HFFc6 (cell line): ENCODE measurements around the gene PDE4D. TPM values are rescaled to one million over a fixed set of nuclear protein-coding genes. Genes with fewer than 3 reads are reported as not detected.

Experiments
- DNase-seq: peaks from one replicate; pipeline ENCODE4 v3.0.0-alpha.2; 2018
- H3K27ac Mint-ChIP-seq: 2 replicates; pipeline ENCODE4 v1.8.0; 2020; ENCODE audit warnings: mild to moderate bottlenecking, mixed read lengths
- H3K27me3 Mint-ChIP-seq: 2 replicates; pipeline ENCODE4 v1.8.0; 2021; ENCODE audit warnings: mild to moderate bottlenecking, moderate library complexity, mixed read lengths; ENCODE audit not compliant: insufficient read depth
- H3K36me3 Mint-ChIP-seq: 2 replicates; pipeline ENCODE4 v1.8.0; 2021; ENCODE audit warnings: low read depth, mixed read lengths
- H3K4me1 Mint-ChIP-seq: 2 replicates; pipeline ENCODE4 v1.8.0; 2020; ENCODE audit warnings: low read depth, mixed read lengths
- H3K4me3 Mint-ChIP-seq: 2 replicates; pipeline ENCODE4 v1.8.0; 2020; ENCODE audit warnings: mild to moderate bottlenecking, moderate library complexity, mixed read lengths
- H3K9me3 Mint-ChIP-seq: 2 replicates; pipeline ENCODE4 v1.8.0; 2020; ENCODE audit warnings: mild to moderate bottlenecking, mixed read lengths
- CTCF ChIP-seq: fragments of 200-600 bp; sonication (generic); IDR thresholded peaks from 2 replicates; pipeline ENCODE4 v1.5.0; 2021; ENCODE audit warnings: antibody characterized with exemption, mild to moderate bottlenecking
- total RNA-seq, 6 experiments: library from RNA; stranded (reverse); fragmentation: NEBNext Ultra II Directional; extraction: Animal tissue kit (Norgen Biotek cat#: 25700); gene quantifications; 2 replicates in 1 of 6; 3 replicates in 5 of 6; pipeline ENCODE4 v1.2.3, GENCODE V29; 2021

PDE4D gene
- total RNA-seq, 6 experiments from 2014 or later, result 1.8 to 7.3 (median 6.2) TPM

DNA sequence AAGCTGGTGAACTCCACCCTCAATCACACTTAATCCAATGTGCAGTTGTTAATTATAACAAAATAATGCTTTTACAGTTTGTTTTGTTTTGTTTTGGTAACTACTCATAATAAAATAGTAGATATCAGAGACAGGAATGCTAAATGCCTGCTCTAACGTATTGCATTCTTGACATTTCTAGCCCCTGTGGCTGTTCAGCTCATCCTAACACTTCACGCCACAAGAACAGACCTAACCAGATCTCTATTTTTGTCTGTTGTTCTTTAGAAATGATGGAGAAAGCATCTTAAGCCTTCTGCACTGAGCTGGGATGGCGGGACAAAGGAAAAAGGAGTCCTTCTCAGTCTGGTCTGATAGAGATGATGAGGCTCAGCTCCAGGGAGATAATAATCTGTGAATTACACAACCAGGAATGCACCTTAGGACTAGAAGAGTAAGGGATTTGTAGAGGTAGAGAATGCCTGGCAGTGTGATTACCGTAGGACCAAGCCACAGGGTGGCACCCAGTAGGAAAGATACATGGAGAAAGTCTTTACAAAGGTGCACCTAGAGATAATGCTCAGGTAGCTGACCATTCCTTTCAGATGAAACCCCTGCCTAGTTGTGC, 628.8 kb downstream of the PDE4D start:
- no peak for DNase-seq
- no peak overlapping the region for H3K27ac Mint-ChIP-seq
- no peaks in the 10 kb centered on the region for H3K4me1 Mint-ChIP-seq
- no peaks in the 10 kb centered on the region for H3K36me3 Mint-ChIP-seq
- H3K27me3 Mint-ChIP-seq, result peaks cover 4% of the 10 kb centered on the region
- no peak overlapping the region for H3K4me3 Mint-ChIP-seq
- no peak for TF ChIP-seq CTCF
- H3K9me3 Mint-ChIP-seq, result no peaks in the 10 kb centered on the region

DNA sequence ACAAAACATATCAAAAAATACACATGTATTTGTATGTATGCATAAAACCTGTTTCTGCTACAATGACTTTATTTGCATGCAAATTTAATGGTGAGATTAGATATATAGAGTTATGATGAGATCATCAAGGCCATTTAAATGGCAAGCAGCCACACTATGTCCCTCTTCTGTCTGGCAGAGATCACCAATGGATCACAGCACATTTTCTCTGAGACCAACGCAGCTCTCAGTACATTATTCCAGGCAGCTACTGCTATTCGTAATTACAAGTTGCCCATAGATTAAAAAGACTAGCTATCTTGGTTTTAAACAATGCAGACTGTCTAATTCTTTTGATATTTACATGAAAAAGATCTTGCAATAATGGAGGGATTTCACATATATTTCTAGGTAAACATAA, 629.5 kb downstream of the PDE4D start:
- DNase-seq, result no peak
- H3K27me3 Mint-ChIP-seq, result peaks cover 7% of the 10 kb centered on the region
- no peaks in the 10 kb centered on the region for H3K4me1 Mint-ChIP-seq
- no peak for TF ChIP-seq CTCF
- H3K4me3 Mint-ChIP-seq, result no peak overlapping the region
- no peak overlapping the region for H3K27ac Mint-ChIP-seq
- no peaks in the 10 kb centered on the region for H3K9me3 Mint-ChIP-seq
- H3K36me3 Mint-ChIP-seq, result no peaks in the 10 kb centered on the region

DNA sequence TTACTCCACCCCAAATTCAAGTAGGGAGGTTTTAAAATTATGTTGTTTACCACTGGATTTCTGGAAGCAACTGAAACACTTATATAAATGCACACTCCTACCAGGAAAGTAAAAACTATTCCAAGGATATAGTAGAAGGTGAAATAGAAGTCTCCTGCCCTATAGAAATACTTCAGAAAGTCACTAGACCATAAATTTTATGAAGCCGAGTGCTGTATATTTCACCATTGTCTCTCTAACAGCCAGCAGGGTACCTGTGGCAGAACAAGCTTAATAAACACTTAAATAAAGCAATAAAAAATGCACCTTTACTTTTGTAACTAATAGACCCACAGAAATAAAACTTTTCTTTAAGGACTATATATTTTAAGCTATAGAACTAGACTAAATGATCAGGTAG, 631.6 kb downstream of the PDE4D start:
- no peaks in the 10 kb centered on the region for H3K4me1 Mint-ChIP-seq
- peaks cover 7% of the 10 kb centered on the region for H3K27me3 Mint-ChIP-seq
- no peak overlapping the region for H3K27ac Mint-ChIP-seq
- H3K36me3 Mint-ChIP-seq, result no peaks in the 10 kb centered on the region
- no peaks in the 10 kb centered on the region for H3K9me3 Mint-ChIP-seq
- TF ChIP-seq CTCF, result no peak
- no peak for DNase-seq
- H3K4me3 Mint-ChIP-seq, result no peak overlapping the region

- Mint-ChIP-seq H3K27ac (no peak overlapping the region), H3K36me3 (no peaks in the 10 kb centered on the region), H3K4me3 (no peak overlapping the region), H3K9me3 (no peaks in the 10 kb centered on the region), H3K27me3 (peaks cover 7% of the 10 kb centered on the region), H3K4me1 (no peaks in the 10 kb centered on the region)
- no peak for TF ChIP-seq CTCF
- DNase-seq, result no peak
Measured at GRCh38 chr5:59260973-59261372, 632.6 kb downstream of the PDE4D start.

DNA sequence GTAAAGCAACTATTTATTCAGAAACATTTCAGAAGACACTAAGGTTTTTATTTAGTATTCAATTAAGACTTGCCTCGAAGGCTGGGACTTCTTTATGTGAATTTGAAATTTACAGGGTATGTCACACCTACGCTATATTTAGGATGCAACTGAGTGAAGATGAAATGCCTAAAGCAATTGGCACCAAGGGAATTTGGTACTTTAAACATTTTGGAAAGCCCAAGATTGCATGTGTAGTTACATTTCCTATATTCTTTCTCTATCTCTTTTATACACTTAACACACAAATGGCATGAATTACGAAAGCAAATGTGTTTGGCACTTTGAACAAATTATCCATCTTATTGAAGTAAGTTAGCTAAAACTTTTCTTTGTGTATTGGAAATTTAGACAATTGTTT, 633.3 kb downstream of the PDE4D start:
- no peak overlapping the region for H3K4me3 Mint-ChIP-seq
- H3K9me3 Mint-ChIP-seq, result no peaks in the 10 kb centered on the region
- peaks cover 7% of the 10 kb centered on the region for H3K27me3 Mint-ChIP-seq
- TF ChIP-seq CTCF, result no peak
- no peaks in the 10 kb centered on the region for H3K36me3 Mint-ChIP-seq
- no peak for DNase-seq
- H3K27ac Mint-ChIP-seq, result no peak overlapping the region
- no peaks in the 10 kb centered on the region for H3K4me1 Mint-ChIP-seq

GRCh38 chr5:59259237-59259636, 634.3 kb downstream of the PDE4D start:
- no peak overlapping the region for H3K4me3 Mint-ChIP-seq
- no peaks in the 10 kb centered on the region for H3K4me1 Mint-ChIP-seq
- TF ChIP-seq CTCF, result no peak
- H3K27me3 Mint-ChIP-seq, result peaks cover 7% of the 10 kb centered on the region
- H3K9me3 Mint-ChIP-seq, result no peaks in the 10 kb centered on the region
- no peaks in the 10 kb centered on the region for H3K36me3 Mint-ChIP-seq
- DNase-seq, result no peak
- no peak overlapping the region for H3K27ac Mint-ChIP-seq
